ENCODE data around the gene TSKU.

Gene TSKU, protein sequence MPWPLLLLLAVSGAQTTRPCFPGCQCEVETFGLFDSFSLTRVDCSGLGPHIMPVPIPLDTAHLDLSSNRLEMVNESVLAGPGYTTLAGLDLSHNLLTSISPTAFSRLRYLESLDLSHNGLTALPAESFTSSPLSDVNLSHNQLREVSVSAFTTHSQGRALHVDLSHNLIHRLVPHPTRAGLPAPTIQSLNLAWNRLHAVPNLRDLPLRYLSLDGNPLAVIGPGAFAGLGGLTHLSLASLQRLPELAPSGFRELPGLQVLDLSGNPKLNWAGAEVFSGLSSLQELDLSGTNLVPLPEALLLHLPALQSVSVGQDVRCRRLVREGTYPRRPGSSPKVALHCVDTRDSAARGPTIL

DNA sequence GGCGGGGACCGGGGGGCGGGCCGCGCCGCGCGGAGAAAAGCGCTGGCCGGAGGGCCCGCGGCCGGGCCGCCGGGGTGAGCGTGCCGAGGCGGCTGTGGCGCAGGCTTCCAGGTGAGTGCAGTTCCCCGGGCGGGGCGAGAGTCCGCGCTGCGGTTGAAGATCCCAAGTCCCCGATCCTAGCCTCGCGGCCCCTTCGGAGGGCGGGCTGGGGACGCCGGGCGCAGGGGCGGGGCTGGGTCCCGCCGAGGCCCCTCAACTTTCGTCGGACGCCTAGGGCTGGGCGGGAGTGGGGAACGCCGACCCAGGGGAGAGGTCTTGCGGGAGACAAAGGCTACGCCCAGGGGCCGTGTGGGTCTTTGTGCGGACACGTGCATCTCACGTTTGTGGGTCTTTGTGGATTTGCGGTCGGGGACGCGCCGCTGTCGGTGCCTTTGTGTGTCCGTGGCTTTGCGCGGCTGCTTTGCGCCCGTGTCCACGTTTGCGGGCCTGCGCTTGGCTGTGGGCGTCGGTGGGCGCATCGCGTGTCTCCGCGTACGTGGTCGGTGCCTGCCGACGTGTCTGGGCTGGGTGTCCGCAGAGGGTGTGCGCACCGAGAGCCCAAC lies at the start of gene TSKU:
Gene TSKU (plus strand): TSS at position 63 of the 602 bp plus-strand sequence. CDS start 12,261 bp downstream, outside the sequence.
- DNase-seq = peak in 1 of 2 experiments; percentile 73

DNA sequence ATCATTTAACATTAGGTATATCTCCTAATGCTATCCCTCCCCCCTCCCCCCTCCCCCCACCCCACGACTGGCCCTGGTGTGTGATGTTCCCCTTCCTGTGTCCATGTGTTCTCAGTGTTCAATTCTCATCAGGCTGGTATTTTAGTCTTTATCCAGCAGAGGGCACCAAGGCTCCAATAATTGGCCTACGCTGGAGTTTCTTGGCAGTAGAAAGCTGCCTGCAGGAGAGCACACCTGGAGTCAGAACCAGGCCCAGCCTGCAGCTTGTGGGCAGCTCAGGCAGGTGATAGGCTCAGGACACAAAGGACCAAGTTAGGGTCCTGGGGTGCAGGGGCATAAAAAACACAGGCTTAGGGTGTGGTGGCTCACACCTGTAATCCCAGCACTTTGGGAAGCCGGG lies 49.2 kb upstream of the TSKU start:
- DNase-seq = peak; percentile 77 to 94

DNA sequence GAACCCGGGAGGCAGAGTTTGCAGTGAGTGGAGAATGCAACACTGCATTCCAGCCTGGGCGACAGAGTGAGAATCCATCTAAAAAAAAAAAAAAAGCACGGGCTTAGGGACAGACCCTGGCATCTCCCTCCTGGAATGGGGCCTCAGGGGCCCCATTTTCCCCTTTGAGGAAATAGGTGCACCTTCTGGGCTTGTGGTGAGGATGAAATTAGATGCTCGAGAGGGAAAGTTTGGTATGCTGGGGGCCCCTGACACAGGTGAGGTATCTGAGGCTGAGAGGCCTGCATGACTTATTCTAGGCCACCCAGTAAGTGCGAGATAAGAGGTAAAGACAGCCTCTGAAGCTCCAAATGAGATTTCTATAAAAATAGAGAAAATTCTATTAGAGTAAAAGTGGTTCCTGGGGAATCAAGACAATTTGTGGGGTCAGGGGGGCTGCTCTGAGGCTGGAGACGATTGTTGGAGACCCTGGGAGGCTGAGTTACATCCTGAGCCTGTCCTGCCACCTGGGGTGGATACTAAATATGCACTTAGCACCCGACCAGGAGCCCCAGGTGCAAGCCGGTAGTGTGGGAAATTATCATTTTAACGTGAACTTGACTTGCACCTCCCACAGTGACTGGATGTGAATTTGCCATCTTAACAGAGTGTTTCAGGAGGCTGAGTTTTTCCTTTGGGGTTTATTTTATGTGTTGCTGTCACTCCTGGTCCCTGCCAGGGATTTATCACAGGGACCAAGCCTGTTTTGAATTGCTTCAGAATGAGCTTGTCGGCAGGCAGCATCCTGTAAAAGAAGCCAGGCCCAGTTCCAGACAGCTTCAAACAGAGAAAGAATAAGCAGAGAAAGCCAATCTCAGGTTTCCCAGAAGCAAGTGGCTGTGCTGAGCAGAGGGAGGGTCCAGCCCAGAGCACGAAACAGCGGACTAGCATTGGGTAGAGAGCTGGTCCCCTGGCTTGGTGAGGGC lies 48.4 kb upstream of the TSKU start:
- no peak for DNase-seq

DNA sequence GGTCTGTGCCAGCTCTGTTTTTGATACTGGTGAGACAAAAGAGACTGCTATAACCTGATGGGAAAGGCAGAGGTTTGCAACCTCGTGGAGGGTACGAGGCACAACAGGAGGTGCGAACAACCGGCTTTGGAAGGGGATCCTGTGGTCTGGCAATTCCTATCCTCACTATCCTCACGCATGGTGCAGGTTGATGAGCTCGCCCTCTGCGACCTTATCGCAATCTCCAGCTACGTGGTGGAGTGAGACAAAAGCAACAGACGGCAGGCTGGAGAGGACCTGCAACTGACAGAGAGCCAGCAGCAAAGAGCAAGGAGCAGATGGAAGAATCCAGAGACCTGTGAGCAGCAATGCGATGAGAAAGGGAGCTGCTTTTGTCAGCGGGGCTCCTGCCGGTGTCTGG lies 47.3 kb upstream of the TSKU start:
- DNase-seq = no peak

DNA sequence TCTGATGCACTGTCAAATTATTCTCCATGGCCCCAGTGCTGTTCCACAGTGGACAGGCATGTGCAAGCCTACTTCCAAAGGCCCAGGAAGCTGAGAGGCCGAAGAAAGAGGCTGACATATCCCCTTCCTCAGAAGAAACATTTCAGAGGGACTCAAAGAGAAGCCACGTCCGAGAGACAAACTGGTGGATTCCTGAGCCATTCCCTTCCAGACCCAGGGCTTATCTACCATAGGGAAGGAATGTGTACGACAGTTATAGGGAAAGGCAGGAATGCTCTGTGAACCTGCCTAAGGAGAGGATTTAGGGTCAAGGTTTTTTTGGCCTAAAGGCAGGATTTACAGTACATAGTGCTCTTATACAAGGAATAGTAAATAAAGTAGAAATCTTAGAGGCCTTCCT lies 46.9 kb upstream of the TSKU start:
- no peak for DNase-seq

DNA sequence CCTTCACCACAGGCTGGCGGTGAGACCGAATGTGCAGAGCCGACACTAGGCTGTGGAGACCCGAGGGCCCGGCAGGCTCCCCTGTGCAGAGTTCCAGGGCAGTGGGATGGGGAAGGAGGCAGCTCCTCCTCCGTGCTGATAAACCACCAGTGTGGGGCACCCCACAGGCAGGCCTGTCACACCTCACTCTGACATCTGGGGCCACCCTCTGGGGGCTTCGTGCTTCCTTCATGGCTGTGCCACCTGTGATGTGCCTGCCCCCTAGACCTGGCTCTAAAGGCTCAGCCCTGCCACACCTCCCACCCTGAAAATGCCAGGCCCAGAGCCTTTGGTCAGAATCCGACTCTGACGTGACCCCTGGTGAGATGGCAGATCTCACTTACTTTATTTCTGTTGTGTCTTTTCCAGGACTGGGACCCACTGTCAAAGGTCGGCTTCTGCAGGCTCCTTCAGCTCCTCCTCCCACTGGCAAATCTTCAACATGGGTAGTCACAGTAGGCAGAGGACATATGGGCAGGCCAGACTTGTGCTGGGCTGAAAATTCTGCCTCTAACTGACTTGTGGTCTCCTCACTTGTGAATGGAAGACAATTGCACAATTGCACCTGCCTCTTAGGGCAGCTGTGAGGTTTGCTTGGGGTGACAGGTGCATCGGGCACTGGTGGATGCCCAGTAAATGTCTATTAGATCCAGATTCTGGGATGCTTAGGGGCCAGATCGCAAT lies 46.2 kb upstream of the TSKU start:
- DNase-seq = peak in 1 of 2 experiments; percentile 26

DNA sequence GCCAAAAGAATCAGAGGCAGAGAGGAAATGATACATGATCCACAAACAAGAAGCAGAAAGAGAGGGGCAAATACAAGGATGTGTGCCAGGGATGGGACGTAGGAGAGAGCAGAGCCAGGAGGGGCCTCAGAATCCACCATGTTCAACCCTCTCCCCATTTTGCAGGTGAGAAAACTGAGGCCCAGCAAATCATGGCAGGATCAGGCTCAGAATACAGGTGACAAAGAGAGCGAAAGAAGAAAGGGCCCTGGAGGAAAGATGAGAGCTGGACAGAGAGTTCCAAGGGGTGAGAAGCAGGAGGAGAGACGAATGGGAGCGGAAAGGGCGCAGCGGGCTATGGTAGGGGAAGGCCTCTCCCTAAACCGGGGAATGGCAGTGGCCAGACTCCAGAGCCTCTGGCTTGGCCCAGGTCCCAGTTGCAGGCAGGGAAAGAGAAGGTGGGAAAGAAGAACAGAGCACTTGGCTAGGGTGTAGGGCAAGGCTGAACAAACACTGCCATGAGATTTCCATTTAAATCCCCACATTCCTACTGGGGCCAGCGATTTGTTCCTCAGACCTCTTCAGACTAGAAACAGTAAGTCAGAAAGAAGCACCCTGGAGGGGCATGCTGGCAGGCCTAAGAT lies 44.4 kb upstream of the TSKU start:
- DNase-seq = no peak

DNA sequence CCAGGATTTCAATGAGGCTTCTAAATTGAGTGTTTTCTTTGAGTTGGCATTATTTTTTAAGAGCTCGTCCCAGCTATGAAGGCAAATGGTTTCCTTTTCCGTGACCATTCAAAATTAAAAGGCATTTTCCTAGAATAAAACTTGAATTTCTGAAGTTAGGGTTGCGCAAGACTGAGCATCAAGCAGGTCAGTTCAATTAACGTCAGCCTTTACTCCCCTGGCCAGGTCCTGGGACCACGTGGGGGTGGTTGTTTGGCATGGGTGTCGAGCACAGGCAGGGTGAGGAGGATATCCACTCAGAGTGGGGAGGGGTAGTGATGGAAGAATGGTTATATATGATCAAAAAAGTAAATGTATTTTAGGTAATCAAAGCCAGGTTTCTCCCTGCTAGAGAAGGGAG lies 43.4 kb upstream of the TSKU start:
- DNase-seq = no peak

DNA sequence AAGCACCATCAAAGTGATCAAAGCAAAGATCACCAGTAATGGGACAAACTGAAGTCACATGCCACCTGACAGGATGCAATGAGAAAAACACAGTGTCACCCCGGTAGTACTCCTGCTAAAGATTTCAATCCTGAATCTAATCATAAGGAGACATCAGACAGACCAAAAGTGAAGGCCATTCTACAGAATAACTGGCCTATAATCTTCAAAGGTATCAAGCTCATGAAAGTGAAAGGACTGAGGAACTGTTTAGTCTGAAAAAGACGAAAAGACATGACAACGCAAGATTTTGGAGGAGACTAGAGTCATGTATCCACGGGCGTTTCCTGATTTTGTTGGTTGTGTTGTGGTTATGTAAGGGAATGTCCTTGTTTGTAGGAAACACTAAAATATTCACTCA lies 42.4 kb upstream of the TSKU start:
- no peak for DNase-seq

DNA sequence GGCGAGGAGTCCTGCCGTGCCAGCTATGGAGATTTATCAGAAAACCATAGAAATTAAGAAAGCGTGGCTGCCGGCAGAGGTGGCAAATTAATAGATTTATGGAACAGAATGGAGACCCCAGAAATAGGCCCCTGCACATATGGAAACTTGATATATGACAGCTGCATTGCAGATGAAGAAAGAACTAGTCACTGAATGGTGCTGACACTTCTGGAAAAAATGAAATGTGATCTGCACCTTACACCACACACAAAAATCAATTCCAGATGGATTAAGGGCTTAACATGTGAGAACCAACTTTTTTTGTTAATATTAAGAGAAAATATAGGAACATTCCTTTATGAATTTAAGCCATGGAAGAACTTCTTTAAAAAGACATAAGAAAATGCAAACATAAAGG lies 40.3 kb upstream of the TSKU start:
- no peak for DNase-seq

DNA sequence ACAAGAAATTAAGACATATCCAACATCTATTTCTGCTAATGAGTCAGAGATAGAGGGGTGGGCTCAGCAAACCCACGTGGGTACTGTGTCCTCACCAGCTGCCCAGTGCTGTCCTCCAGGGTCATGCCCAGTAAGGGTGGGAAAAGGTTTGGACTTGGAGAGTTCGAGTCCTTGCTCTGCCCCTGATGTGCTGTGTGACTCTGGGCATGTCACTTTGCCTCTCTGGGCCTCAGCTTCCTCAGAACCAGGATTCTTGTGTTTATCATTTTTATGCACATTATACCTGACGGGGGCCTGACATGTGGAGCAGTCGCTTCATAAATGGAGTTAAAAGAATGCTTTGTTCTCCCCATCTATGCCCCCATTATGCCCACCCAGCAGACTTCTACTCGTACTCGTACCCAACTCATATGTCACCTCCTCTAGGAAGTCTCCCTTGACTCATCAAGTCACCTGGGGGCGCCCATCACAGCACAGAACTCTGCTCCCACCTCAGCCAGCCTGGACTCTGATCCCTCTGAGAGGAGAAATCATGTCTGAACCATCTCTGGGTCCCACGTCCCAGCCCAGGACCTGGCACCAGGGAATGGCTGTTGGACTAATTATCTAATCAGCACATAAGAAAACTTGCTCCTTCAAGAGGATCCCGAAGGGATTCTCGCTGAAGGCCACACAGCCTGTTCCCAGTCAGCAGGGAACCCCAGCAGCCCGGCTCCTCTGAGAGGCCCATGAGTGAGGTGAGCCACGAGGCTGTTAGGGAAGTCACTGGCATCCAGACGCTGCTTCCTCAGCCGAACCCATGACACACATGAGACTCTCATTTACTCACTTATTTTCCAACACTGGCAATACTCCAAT lies 38.7 kb upstream of the TSKU start:
- DNase-seq = no peak

DNA sequence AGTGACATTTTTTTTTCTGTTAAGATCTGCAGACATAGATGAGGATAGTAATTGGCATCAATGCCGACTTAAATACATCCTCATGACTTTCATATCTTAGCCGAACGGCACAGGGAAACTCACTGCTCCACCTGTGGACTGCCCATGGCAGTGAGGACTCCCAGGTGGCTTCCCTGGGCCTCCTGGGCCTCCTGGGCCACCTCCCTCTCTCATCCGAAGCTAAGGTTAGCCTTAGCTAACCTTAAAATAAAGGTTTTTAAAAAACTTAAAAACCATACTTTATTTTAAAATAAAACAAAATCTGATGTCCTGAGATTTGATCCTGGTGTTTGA lies 38.1 kb upstream of the TSKU start:
- no peak for DNase-seq

DNA sequence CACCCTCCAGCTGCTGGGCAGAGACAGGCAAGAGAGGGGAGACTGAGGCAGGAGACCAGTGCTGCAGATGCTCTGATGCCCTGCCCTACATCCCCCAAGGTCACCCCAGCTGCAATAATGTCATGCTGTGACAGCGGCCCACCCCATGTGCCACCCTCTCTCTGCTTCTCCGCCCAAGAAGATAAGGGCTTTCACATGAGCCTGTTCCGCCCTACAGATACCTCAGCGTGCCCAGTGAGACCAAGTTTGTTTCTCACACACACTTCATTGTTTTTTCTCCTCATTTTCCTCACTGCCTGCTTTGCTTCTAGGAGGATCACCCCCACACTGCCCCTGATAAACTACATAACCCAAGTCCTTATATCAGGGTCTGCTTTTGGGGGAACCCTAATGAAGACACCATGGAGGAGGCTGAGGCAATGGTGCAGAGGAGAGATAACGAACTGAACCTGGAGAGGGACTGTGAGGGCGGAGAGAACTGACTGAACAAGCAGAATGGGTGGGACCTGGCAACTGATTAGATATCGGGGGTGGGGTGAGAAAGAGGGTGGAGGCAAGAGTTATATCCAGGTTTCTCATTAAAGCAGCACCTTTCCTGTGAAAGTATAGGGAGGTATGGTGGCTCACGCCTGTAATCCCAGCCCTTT lies 37.5 kb upstream of the TSKU start:
- no peak for DNase-seq

DNA sequence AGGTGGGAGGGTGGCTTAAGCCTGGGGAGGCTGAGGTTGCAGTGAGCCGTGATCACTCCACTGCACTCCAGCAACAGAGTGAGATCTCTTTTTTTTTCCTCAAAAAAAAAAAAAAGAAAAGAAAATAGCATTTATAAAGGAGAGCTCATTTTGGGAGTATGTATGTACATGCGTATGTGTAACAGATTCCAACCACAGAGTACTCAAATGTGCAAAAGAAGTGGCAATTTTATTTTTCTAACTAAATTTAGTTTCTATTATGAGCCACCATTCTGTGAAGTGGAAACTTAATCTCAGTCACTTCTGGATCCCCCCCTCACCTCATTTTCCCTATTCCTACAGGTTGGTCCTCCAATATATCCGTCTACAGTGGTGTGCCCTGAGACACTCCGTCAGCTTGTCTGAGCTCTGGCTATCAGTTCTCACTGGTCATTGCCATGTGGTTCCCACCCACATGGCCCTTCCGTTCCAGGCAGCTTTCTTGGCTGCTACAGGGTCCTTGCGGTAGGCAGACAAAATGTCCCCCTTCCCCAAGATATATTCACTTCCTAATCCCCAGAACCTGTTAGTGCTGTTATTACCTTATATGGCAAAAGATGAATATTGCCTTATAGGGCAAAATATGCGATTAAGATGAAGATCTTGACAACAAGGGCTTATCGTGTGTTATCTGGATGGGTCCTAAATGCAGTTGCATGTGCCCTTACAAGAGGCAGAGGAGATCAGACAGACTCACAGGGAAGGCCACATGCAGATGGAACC lies 35.8 kb upstream of the TSKU start:
- no peak for DNase-seq

DNA sequence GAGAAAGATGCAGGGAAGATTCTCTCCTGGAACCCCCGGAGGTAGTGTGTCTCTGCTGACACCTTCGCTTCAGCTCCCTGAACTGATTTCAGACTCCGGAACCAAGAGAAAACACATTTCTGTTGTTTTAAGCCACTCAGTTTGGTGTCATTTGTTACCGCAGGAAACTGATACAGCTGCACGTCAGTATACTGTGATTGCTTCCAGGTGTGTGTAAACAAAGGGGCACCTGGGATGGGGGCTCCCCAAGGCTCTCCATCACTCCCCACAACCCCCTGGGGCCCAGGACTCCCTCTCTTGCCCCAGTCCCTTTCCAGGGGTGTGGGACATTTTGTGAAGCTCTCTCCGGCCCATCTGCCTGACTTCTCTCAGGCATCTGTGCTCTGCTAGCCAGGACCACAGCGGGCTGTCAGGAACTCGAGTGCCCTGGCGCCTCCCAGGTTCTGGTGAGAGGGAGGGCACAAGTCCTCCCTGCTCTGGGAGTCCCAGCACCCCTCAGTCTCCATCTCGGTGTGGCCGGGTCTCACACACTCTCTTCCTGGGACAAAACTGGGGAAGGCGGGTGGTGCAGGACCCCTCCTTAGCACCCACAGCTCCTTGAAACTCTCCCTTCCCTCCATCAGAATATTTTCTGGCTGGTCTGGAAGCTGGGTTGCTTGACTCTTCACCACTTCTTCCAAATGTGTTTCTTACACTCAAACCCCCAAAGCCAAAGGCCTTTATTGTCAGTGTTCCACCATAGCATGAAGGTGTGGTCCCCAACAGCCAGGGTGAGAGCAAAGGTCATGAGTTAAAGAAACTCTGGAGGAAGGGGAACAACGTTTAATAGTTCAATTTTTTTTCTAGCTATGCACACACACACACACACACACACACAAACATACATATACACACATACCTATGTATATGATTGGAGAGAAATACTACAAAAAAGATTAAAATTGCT lies 35.0 kb upstream of the TSKU start:
- no peak for DNase-seq

DNA sequence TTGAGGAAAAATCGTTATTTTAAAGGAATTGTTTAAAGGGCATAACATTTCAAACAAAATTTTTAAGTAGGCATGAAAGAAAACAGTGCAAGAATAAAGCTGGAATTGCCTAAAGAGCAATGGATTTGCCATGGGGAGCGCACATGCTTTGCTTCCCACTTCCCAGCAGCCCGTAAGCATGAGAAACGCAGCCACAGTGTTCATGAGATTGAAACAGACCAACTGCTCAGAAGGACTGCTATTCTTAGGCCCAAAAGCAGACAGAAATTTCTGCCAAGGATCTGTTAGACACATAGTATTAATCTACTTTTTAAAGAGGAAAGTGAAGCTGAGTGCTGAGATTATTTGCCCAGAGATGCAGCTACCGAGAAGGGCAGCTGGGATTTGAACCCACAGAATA lies 34.2 kb upstream of the TSKU start:
- DNase-seq = no peak

DNA sequence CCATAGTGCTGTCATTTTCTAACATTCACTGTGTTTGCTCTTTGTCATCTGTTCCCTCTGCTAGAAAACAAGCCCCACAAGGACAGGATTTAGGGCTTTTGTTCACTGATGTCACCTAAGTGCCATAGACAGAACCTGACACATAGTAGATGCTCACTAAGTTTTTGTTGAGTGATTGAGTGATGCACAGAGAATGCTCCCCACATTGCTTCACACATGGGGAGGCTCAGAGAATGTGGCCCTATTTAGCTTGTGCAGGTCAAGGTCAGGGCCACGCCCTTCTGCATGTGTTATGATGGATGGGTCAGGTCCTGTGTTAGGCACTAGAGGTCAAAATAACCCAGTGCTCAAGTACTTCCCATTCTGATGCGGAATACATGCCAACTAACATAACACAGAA lies 33.1 kb upstream of the TSKU start:
- DNase-seq = no peak

DNA sequence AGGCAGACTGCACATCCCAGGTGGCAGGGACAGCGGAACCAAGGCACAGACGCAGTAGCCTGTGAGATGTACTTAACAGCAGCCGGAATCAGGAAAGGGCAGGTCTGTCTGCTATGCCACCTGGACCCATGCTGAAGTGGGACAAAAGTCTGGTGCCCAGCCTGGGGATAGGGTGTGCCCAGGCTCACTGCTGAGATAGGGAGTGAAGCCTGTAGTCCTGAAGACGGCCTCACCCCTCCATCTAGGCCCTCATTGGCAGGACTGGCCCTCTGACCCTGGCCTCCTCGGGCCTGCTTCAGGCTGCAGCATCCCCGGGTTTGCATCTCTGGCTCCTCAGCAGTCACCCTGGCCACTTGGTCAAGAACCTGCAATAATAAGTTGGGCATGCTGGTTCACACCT lies 32.4 kb upstream of the TSKU start:
- no peak for DNase-seq
